ENCODE measurements around the gene PLCG2. TPM values are rescaled to one million over a fixed set of nuclear protein-coding genes. Genes with fewer than 3 reads are reported as not detected.

Gene PLCG2
- total and polyA plus RNA-seq, 2 experiments from 2014 or later: 2.5 to 5.0 TPM

GRCh38 chr16:82010649-82011048 is 231.6 kb downstream of the PLCG2 start:
- no peak overlapping the region for H2AFZ ChIP-seq
- no peaks in the 10 kb centered on the region for H3K4me1 ChIP-seq (ENCODE audit: insufficient read depth)
- DNase-seq (ENCODE audit: low spot score): no peak
- no peak overlapping the region for H3K27ac ChIP-seq
- H3K79me2 ChIP-seq: no peaks in the 10 kb centered on the region
- 82% methylated on average over 8 of the region's 8 CpGs for WGBS (ENCODE audit: low lambda C conversion rate, missing lambda C conversion rate)
- H3K9me3 ChIP-seq (ENCODE audit: low read depth): no peaks in the 10 kb centered on the region
- no peak overlapping the region for H3K4me3 ChIP-seq
- H3K27me3 ChIP-seq: no peaks in the 10 kb centered on the region
- H3K4me2 ChIP-seq: no peak overlapping the region
- H3K9me2 ChIP-seq (replicated peaks; ENCODE audit: insufficient read depth): no peaks in the 10 kb centered on the region
- TF ChIP-seq CTCF (IDR thresholded peaks at IDR 0.05; ENCODE audit: poor library complexity) (no peak), EZH2phosphoT487 (IDR thresholded peaks at IDR 0.05; ENCODE audit: low read depth, severe bottlenecking, unreplicated experiment) (no peak), EZH2 (IDR thresholded peaks at IDR 0.05; ENCODE audit: borderline replicate concordance) (no peak)
- H4K20me1 ChIP-seq (ENCODE audit: insufficient read depth, poor library complexity, severe bottlenecking): no peaks in the 10 kb centered on the region
- H3K36me3 ChIP-seq (replicated peaks; ENCODE audit: insufficient read depth, low read depth): no peaks in the 10 kb centered on the region

GRCh38 chr16:82011199-82011641 is 232.1 kb downstream of the PLCG2 start, which contains the start of gene SDR42E1:
Gene SDR42E1 (minus strand): TSS chr16:82011470. CDS start chr16:82000858, 10,612 bp downstream.
- no peaks in the 10 kb centered on the region for H3K27me3 ChIP-seq
- no peak for TF ChIP-seq EZH2phosphoT487 (IDR thresholded peaks at IDR 0.05; ENCODE audit: low read depth, severe bottlenecking, unreplicated experiment)
- no peak for TF ChIP-seq EZH2 (IDR thresholded peaks at IDR 0.05; ENCODE audit: borderline replicate concordance)
- no peak for TF ChIP-seq CTCF (IDR thresholded peaks at IDR 0.05; ENCODE audit: poor library complexity)
- no peaks in the 10 kb centered on the region for H3K79me2 ChIP-seq
- no peak within 1 kb of the TSS for H3K4me3 ChIP-seq
- no peak for DNase-seq (ENCODE audit: low spot score)
- H3K9me2 ChIP-seq (replicated peaks; ENCODE audit: insufficient read depth): no peaks in the 10 kb centered on the region
- no peaks in the 10 kb centered on the region for H3K4me1 ChIP-seq (ENCODE audit: insufficient read depth)
- H4K20me1 ChIP-seq (ENCODE audit: insufficient read depth, poor library complexity, severe bottlenecking): no peaks in the 10 kb centered on the region
- no peaks in the 10 kb centered on the region for H3K9me3 ChIP-seq (ENCODE audit: low read depth)
- no peak within 1 kb of the TSS for H2AFZ ChIP-seq
- H3K4me2 ChIP-seq: no peak within 1 kb of the TSS
- no peaks in the 10 kb centered on the region for H3K36me3 ChIP-seq (replicated peaks; ENCODE audit: insufficient read depth, low read depth)
- H3K27ac ChIP-seq: no peak within 1 kb of the TSS
- 97% methylated on average over 32 of the region's 32 CpGs for WGBS (ENCODE audit: low lambda C conversion rate, missing lambda C conversion rate)

Other genes starting within 250 kb of the PLCG2 start
- not detected in 2 replicates for gene SDR42E1, start 232.2 kb downstream of the PLCG2 start, total RNA-seq
- gene SDR42E1, start 232.2 kb downstream of the PLCG2 start, polyA plus RNA-seq: 0.04 TPM in 1 of 2 replicates, not detected in the other